HepG2 (cell line): ENCODE measurements around the gene BPI. TPM values are rescaled to one million over a fixed set of nuclear protein-coding genes. Genes with fewer than 3 reads are reported as not detected.

Experiments used
- ARNT2 ChIP-seq: sonication (generic); formaldehyde crosslinking; IDR thresholded peaks from 2 replicates; pipeline ENCODE4 v1.8.0; 2022; ENCODE audit warnings: mild to moderate bottlenecking, low read depth, missing genetic modification reagents, moderate library complexity
- BCL6 ChIP-seq: IDR thresholded peaks from 2 replicates; pipeline ENCODE4 v1.6.1; 2016; ENCODE audit warnings: missing genetic modification reagents, missing compliant biosample characterization
- CCDC6 ChIP-seq: sonication (generic); formaldehyde crosslinking; IDR thresholded peaks from 2 replicates; pipeline ENCODE4 v1.8.1; 2022; ENCODE audit warnings: mild to moderate bottlenecking, missing genetic modification reagents, moderate library complexity
- KDM1A ChIP-seq: IDR thresholded peaks from 2 replicates; pipeline ENCODE4 v1.6.1; 2016; ENCODE audit warnings: missing compliant biosample characterization
- KMT2A ChIP-seq: sonication (generic); formaldehyde crosslinking; IDR thresholded peaks from 2 replicates; pipeline ENCODE4 v1.4.0; 2020; ENCODE audit warnings: missing genetic modification reagents
- MBNL3 ChIP-seq: fragments of 250-450 bp; sonication (Bioruptor Pico); conservative IDR thresholded peaks from 2 replicates; pipeline ENCODE4 v1.8.0; 2022; ENCODE audit warnings: mild to moderate bottlenecking, inconsistent platforms
- POGZ ChIP-seq: sonication (generic); formaldehyde crosslinking; IDR thresholded peaks from 2 replicates; pipeline ENCODE4 v1.4.0; 2020; ENCODE audit warnings: mild to moderate bottlenecking, missing genetic modification reagents
- RNF2 ChIP-seq: fragments of 450-650 bp; conservative IDR thresholded peaks from 2 replicates; pipeline ENCODE4 v1.6.1; 2016; ENCODE audit warnings: low read depth
- THYN1 ChIP-seq: sonication (generic); formaldehyde crosslinking; IDR thresholded peaks from 2 replicates; pipeline ENCODE4 v1.8.1; 2023; ENCODE audit warnings: low read depth, mild to moderate bottlenecking, moderate library complexity, missing genetic modification reagents, borderline replicate concordance
- ZFP41 ChIP-seq: sonication (generic); formaldehyde crosslinking; IDR thresholded peaks from 2 replicates; pipeline ENCODE4 v1.4.0; 2020; ENCODE audit warnings: mild to moderate bottlenecking, missing genetic modification reagents, borderline replicate concordance
- ZNF136 ChIP-seq: sonication (generic); formaldehyde crosslinking; IDR thresholded peaks from 2 replicates; pipeline ENCODE4 v1.8.1; 2022; ENCODE audit warnings: low read depth, mild to moderate bottlenecking, moderate library complexity, missing genetic modification reagents
- ZNF17 ChIP-seq: sonication (generic); formaldehyde crosslinking; IDR thresholded peaks from 2 replicates; pipeline ENCODE4 v1.5.0; 2020; ENCODE audit warnings: mild to moderate bottlenecking, missing genetic modification reagents
- ZNF281 ChIP-seq: sonication (generic); formaldehyde crosslinking; IDR thresholded peaks from 2 replicates; pipeline ENCODE4 v1.4.0; 2020; ENCODE audit warnings: missing genetic modification reagents, borderline replicate concordance
- ZNF570 ChIP-seq: sonication (generic); formaldehyde crosslinking; IDR thresholded peaks from 2 replicates; pipeline ENCODE4 v1.4.0; 2020; ENCODE audit warnings: mild to moderate bottlenecking, missing genetic modification reagents, borderline replicate concordance
- ZNF660 ChIP-seq: sonication (generic); formaldehyde crosslinking; IDR thresholded peaks from 2 replicates; pipeline ENCODE4 v1.5.1; 2020; ENCODE audit warnings: mild to moderate bottlenecking, low read depth, missing genetic modification reagents, borderline replicate concordance
- ZNF776 ChIP-seq: sonication (generic); formaldehyde crosslinking; IDR thresholded peaks from 2 replicates; pipeline ENCODE4 v1.4.0; 2020; ENCODE audit warnings: mild to moderate bottlenecking, missing genetic modification reagents
- ZNF781 ChIP-seq: sonication (generic); formaldehyde crosslinking; IDR thresholded peaks from 2 replicates; pipeline ENCODE4 v1.5.1; 2020; ENCODE audit warnings: borderline replicate concordance, mild to moderate bottlenecking, missing genetic modification reagents; ENCODE audit errors: not compliant biosample characterization
- ZSCAN25 ChIP-seq: sonication (generic); formaldehyde crosslinking; IDR thresholded peaks from 2 replicates; pipeline ENCODE4 v1.8.0; 2022; ENCODE audit warnings: mild to moderate bottlenecking, missing genetic modification reagents
- polyA plus RNA-seq, 8 experiments: library from polyadenylated mRNA; depleted of rRNA in 3 of 8; stranded (reverse) in 7 of 8; unstranded in 1 of 8; fragments of >200 nt; fragmentation: Illumina TruSeq in 4 of 8; extraction: Trizol in 4 of 8; gene quantifications; 2 replicates each; pipeline versions ENCODE4 v1.2.1 to v1.2.3, GENCODE V29; 2011 to 2016; ENCODE audit warnings: low read depth in 4 of 8, missing spikeins in 1 of 8, mixed read lengths in 1 of 8; ENCODE audit not compliant: insufficient read depth in 1 of 8
- total RNA-seq, 5 experiments: library from RNA; depleted of rRNA; stranded (reverse); fragments of >200 nt; fragmentation: Illumina TruSeq; extraction: Trizol; gene quantifications; 2 replicates each; pipeline ENCODE4 v1.2.3, GENCODE V29; 2016; ENCODE audit warnings: low read depth in 1 of 5
- TF ChIP-seq, protein P1 (sequence below): sonication (generic); formaldehyde crosslinking; IDR thresholded peaks from 2 replicates; pipeline ENCODE4 v1.4.0; 2020; ENCODE audit warnings: missing genetic modification reagents
- TF ChIP-seq, protein P2 (sequence below): sonication (generic); formaldehyde crosslinking; IDR thresholded peaks from 2 replicates; pipeline ENCODE4 v1.5.0; 2020; ENCODE audit warnings: missing genetic modification reagents
- TF ChIP-seq, protein P3 (sequence below), 2 experiments: sonication (generic) in 1 of 2; formaldehyde crosslinking in 1 of 2; IDR thresholded peaks; 2 replicates each; pipeline versions ENCODE4 v1.4.0 to v1.6.1; 2018 to 2020; ENCODE audit warnings: missing genetic modification reagents in 2 of 2, borderline replicate concordance in 1 of 2, low read depth in 1 of 2, mild to moderate bottlenecking in 1 of 2, missing biosample characterization in 1 of 2

The BPI gene
- total and polyA plus RNA-seq, 2 of the 13 experiments (the other 11 are each of a cell fraction or from before 2014, with no cell fraction given), result not detected

- TF ChIP-seq, protein P1, sequence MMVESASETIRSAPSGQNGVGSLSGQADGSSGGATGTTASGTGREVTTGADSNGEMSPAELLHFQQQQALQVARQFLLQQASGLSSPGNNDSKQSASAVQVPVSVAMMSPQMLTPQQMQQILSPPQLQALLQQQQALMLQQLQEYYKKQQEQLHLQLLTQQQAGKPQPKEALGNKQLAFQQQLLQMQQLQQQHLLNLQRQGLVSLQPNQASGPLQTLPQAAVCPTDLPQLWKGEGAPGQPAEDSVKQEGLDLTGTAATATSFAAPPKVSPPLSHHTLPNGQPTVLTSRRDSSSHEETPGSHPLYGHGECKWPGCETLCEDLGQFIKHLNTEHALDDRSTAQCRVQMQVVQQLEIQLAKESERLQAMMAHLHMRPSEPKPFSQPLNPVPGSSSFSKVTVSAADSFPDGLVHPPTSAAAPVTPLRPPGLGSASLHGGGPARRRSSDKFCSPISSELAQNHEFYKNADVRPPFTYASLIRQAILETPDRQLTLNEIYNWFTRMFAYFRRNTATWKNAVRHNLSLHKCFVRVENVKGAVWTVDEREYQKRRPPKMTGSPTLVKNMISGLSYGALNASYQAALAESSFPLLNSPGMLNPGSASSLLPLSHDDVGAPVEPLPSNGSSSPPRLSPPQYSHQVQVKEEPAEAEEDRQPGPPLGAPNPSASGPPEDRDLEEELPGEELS (CRISPR knock-in tag), result peak; percentile 52; the same call in 1 of the 2 replicates
- TF ChIP-seq ZNF570 (CRISPR knock-in tag) (no peak), ZNF136 (CRISPR knock-in tag) (peak; percentile 97), ARNT2 (CRISPR knock-in tag) (no peak), KMT2A (no peak), THYN1 (CRISPR knock-in tag) (peak; percentile 0; the same call in 1 of the 2 replicates), ZFP41 (CRISPR knock-in tag) (peak; percentile 90; the same call in 1 of the 2 replicates), ZNF281 (CRISPR knock-in tag) (peak; percentile 43; the same call in 1 of the 2 replicates), BCL6 (CRISPR knock-in tag) (peak; percentile 37; the same call in 1 of the 2 replicates), ZNF17 (CRISPR knock-in tag) (no peak), RNF2 (peak; percentile 48; the same call in 1 of the 2 replicates), ZNF781 (CRISPR knock-in tag) (peak; percentile 91), ZNF776 (peak; percentile 85; the same call in 1 of the 2 replicates), POGZ (CRISPR knock-in tag) (peak; percentile 82), MBNL3 (CRISPR knock-in tag) (no peak), KDM1A (CRISPR knock-in tag) (no peak; the same call in 1 of the 2 replicates), ZNF660 (CRISPR knock-in tag) (no peak), ZSCAN25 (peak; percentile 97), CCDC6 (CRISPR knock-in tag) (peak; percentile 91)
- TF ChIP-seq, protein P2, sequence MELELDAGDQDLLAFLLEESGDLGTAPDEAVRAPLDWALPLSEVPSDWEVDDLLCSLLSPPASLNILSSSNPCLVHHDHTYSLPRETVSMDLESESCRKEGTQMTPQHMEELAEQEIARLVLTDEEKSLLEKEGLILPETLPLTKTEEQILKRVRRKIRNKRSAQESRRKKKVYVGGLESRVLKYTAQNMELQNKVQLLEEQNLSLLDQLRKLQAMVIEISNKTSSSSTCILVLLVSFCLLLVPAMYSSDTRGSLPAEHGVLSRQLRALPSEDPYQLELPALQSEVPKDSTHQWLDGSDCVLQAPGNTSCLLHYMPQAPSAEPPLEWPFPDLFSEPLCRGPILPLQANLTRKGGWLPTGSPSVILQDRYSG (CRISPR knock-in tag), result peak; percentile 58; the same call in 1 of the 2 replicates
- TF ChIP-seq, protein P3, sequence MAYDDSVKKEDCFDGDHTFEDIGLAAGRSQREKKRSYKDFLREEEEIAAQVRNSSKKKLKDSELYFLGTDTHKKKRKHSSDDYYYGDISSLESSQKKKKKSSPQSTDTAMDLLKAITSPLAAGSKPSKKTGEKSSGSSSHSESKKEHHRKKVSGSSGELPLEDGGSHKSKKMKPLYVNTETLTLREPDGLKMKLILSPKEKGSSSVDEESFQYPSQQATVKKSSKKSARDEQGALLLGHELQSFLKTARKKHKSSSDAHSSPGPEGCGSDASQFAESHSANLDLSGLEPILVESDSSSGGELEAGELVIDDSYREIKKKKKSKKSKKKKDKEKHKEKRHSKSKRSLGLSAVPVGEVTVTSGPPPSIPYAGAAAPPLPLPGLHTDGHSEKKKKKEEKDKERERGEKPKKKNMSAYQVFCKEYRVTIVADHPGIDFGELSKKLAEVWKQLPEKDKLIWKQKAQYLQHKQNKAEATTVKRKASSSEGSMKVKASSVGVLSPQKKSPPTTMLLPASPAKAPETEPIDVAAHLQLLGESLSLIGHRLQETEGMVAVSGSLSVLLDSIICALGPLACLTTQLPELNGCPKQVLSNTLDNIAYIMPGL (CRISPR knock-in tag; IDR thresholded peaks at IDR 0.05; ENCODE audit: borderline replicate concordance in 1 of 2, low read depth in 1 of 2), result peak in 1 of 2 experiments; percentile 76; a peak in 1 of 4 replicates
Observed at GRCh38 chr20:38343311-38344106, 39.6 kb downstream of the BPI start (continued).
